SK-N-SH (cell line): ENCODE results near the gene HNRNPH3. TPM values are rescaled to one million over a fixed set of nuclear protein-coding genes. Genes with fewer than 3 reads are reported as not detected.
"Not testable (repeated sequence)": the region's sequence is repeated elsewhere in the genome, so short reads cannot be mapped to it uniquely, and the experiment has no call there.

ENCODE experiments used
- CTCF ChIA-PET: fragments of 300-600, 350-600 bp; formaldehyde crosslinking; extraction: SDS; loops from one replicate; lab custom pipeline; 2021; lab: Yijun Ruan, JAX
- POLR2A ChIA-PET: fragments of 350-600 bp; sonication (Branson Sonifier 250); formaldehyde crosslinking; extraction: SDS; loops from one replicate; lab custom pipeline; 2020; ENCODE audit warnings: antibody characterized with exemption, inconsistent platforms; lab: Yijun Ruan, JAX
- DNase-seq: peaks from one replicate; pipeline ENCODE4 v3.0.0; 2012
- H2AFZ ChIP-seq: fragments of 200-600 bp; sonication (generic); 2 replicates; pipeline ENCODE4 v1.8.1; 2016; ENCODE audit warnings: antibody characterized with exemption, mild to moderate bottlenecking, low read depth
- H3F3A ChIP-seq: fragments of 200-600 bp; sonication (generic); replicated peaks from 2 replicates; pipeline ENCODE3; 2016; ENCODE audit warnings: antibody characterized with exemption, mild to moderate bottlenecking; ENCODE audit not compliant: insufficient read depth
- H3K27ac ChIP-seq, 2 experiments: fragments of 200-500 bp in 1 of 2; fragments of 200-600 bp in 1 of 2; sonication (Bioruptor generic) in 1 of 2; sonication (generic), shearing (Covaris generic) in 1 of 2; 2 replicates each; pipeline versions ENCODE4 v1.5.1 to v1.6.1; 2014 to 2016; ENCODE audit warnings: low read depth in 2 of 2, inconsistent platforms in 1 of 2, low read length in 1 of 2, mild to moderate bottlenecking in 1 of 2, mixed read lengths in 1 of 2
- H3K27me3 ChIP-seq: fragments of 200-600 bp; sonication (generic), shearing (Covaris generic); 2 replicates; pipeline ENCODE4 v1.6.1; 2016; ENCODE audit warnings: mixed run types; ENCODE audit not compliant: insufficient read depth
- H3K36me3 ChIP-seq, 2 experiments: fragments of 200-500 bp in 1 of 2; fragments of 200-600 bp in 1 of 2; sonication (Bioruptor generic) in 1 of 2; sonication (generic) in 1 of 2; replicated peaks in 1 of 2; 2 replicates each; pipeline versions ENCODE3 to v1.5.1; 2014 to 2016; ENCODE audit warnings: low read length in 1 of 2, mild to moderate bottlenecking in 1 of 2; ENCODE audit not compliant: insufficient read depth in 2 of 2, control insufficient read depth in 1 of 2
- H3K4me1 ChIP-seq, 2 experiments: fragments of 200-500 bp in 1 of 2; fragments of 200-600 bp in 1 of 2; sonication (Bioruptor generic) in 1 of 2; sonication (generic), shearing (Covaris generic) in 1 of 2; 2 replicates each; pipeline versions ENCODE4 v1.5.1 to v1.6.1; 2014 to 2016; ENCODE audit warnings: low read depth in 1 of 2, low read length in 1 of 2, mixed run types in 1 of 2; ENCODE audit not compliant: insufficient read depth in 2 of 2, control insufficient read depth in 1 of 2
- H3K4me2 ChIP-seq: fragments of 200-600 bp; sonication (generic), shearing (Covaris generic); 2 replicates; pipeline ENCODE4 v1.6.1; 2017; ENCODE audit warnings: mixed run types
- H3K4me3 ChIP-seq, 2 experiments: fragments of 200-500 bp in 1 of 2; fragments of 200-600 bp in 1 of 2; sonication (Bioruptor generic) in 1 of 2; sonication (generic), shearing (Covaris generic) in 1 of 2; 2 replicates each; pipeline versions ENCODE4 v1.5.1 to v1.8.1; 2014 to 2016; ENCODE audit warnings: low read depth in 2 of 2, inconsistent platforms in 1 of 2, low read length in 1 of 2, mild to moderate bottlenecking in 1 of 2, mixed read lengths in 1 of 2, moderate library complexity in 1 of 2
- H3K79me2 ChIP-seq: fragments of 200-600 bp; sonication (generic); 2 replicates; pipeline ENCODE4 v1.8.1; 2017; ENCODE audit warnings: mild to moderate bottlenecking; ENCODE audit not compliant: insufficient read depth
- H3K9ac ChIP-seq: fragments of 200-600 bp; sonication (generic); 2 replicates; pipeline ENCODE4 v1.6.1; 2017; ENCODE audit warnings: mixed run types
- H3K9me2 ChIP-seq: fragments of 200-600 bp; sonication (generic); 2 replicates; pipeline ENCODE4 v1.6.1; 2017; ENCODE audit warnings: mixed run types
- H3K9me3 ChIP-seq: fragments of 200-600 bp; sonication (generic); 2 replicates; pipeline ENCODE4 v1.6.1; 2017; ENCODE audit warnings: mixed run types, mild to moderate bottlenecking, moderate library complexity
- H4K20me1 ChIP-seq: fragments of 200-600 bp; sonication (generic); 2 replicates; pipeline ENCODE4 v1.6.1; 2017; ENCODE audit warnings: mild to moderate bottlenecking, mixed run types; ENCODE audit not compliant: insufficient read depth
- CHD2 ChIP-seq: fragments of 150-350 bp; IDR thresholded peaks from 2 replicates; pipeline ENCODE4 v1.6.1; 2018; ENCODE audit warnings: low read length; ENCODE audit not compliant: partially characterized antibody
- FOXM1 ChIP-seq: IDR thresholded peaks from 2 replicates; pipeline ENCODE4 v1.4.0; 2012; ENCODE audit warnings: low read depth, mild to moderate bottlenecking
- MEF2A ChIP-seq: IDR thresholded peaks from 2 replicates; pipeline ENCODE4 v1.4.0; 2012; ENCODE audit warnings: low read depth, borderline replicate concordance
- MXI1 ChIP-seq: IDR thresholded peaks from 2 replicates; pipeline ENCODE4 v1.6.1; 2012; ENCODE audit warnings: mild to moderate bottlenecking, low read depth, low read length, improper control_type of control experiment
- NFIC ChIP-seq: IDR thresholded peaks from 2 replicates; pipeline ENCODE4 v1.4.0; 2012; ENCODE audit warnings: borderline replicate concordance
- POLR2AphosphoS5 ChIP-seq: IDR thresholded peaks from 2 replicates; pipeline ENCODE4 v1.6.1; 2012; ENCODE audit warnings: low read depth, low read length
- RCOR1 ChIP-seq: fragments of 150-350 bp; IDR thresholded peaks from 2 replicates; pipeline ENCODE4 v1.6.1; 2017; ENCODE audit warnings: antibody characterized with exemption, low read length
- RFX5 ChIP-seq: IDR thresholded peaks from 2 replicates; pipeline ENCODE4 v1.6.1; 2012; ENCODE audit warnings: mild to moderate bottlenecking, improper control_type of control experiment, low read length
- TAF1 ChIP-seq: IDR thresholded peaks from 2 replicates; pipeline ENCODE4 v1.6.1; 2012; ENCODE audit warnings: low read depth, mild to moderate bottlenecking, low read length, moderate library complexity, borderline replicate concordance
- TEAD4 ChIP-seq: IDR thresholded peaks from 2 replicates; pipeline ENCODE4 v1.4.0; 2012; ENCODE audit warnings: mild to moderate bottlenecking, borderline replicate concordance; ENCODE audit not compliant: insufficient read depth
- YY1 ChIP-seq: IDR thresholded peaks from 2 replicates; pipeline ENCODE4 v1.4.0; 2012; ENCODE audit warnings: low read depth, mild to moderate bottlenecking
- ZBTB33 ChIP-seq: IDR thresholded peaks from 2 replicates; pipeline ENCODE4 v1.4.0; 2012; ENCODE audit warnings: low read depth, borderline replicate concordance
- WGBS: methylation state at CpG from one replicate; pipeline ENCODE4 v1.1.6; 2017; ENCODE audit warnings: low lambda C conversion rate; 5-methylcytosine and 5-hydroxymethylcytosine counted together
- polyA plus RNA-seq, 3 experiments: library from polyadenylated mRNA; depleted of rRNA; stranded (reverse); fragments of >200 nt; gene quantifications; 2 replicates each; pipeline ENCODE4 v1.2.3, GENCODE V29; 2012
- TF ChIP-seq, protein P1 (sequence below): fragments of 150-350 bp; IDR thresholded peaks from 2 replicates; pipeline ENCODE4 v1.6.1; 2016; ENCODE audit warnings: mild to moderate bottlenecking, low read depth, low read length
- TF ChIP-seq, protein P2 (sequence below): IDR thresholded peaks from 2 replicates; pipeline ENCODE4; 2012
- TF ChIP-seq, protein P3 (sequence below): IDR thresholded peaks from 2 replicates; pipeline ENCODE4 v1.4.0; 2012; ENCODE audit warnings: low read depth

Gene HNRNPH3
- polyA plus RNA-seq, 1 of the 3 experiments (the other 2 are of a cell fraction): 73.0 TPM

GRCh38 chr10:68305854-68306253 lies 26.0 kb upstream of the HNRNPH3 start (continued):
- TF ChIP-seq, protein P1, sequence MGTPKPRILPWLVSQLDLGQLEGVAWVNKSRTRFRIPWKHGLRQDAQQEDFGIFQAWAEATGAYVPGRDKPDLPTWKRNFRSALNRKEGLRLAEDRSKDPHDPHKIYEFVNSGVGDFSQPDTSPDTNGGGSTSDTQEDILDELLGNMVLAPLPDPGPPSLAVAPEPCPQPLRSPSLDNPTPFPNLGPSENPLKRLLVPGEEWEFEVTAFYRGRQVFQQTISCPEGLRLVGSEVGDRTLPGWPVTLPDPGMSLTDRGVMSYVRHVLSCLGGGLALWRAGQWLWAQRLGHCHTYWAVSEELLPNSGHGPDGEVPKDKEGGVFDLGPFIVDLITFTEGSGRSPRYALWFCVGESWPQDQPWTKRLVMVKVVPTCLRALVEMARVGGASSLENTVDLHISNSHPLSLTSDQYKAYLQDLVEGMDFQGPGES: no peak
- TF ChIP-seq TAF1: no peak

DNA sequence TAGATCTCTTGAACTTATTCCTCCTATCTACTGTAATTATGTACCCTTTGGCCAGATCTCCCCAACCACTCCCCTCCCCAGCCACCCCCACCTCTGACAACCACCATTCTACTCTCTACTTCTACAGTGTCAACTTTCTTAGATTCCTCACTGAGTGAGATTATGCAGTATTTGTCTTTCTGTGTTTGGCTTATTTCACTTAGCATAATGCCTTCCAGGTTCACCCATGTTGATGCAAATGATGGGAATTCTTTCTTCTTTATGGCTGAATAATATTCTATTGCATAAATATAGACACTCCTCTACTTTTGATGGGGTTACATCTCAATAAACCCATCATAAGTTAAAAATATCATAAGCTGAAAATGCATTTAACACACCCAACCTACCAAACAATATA lies 21.3 kb upstream of the HNRNPH3 start:
- Histone ChIP-seq H3K9me2 (no peaks in the 10 kb centered on the region), H2AFZ (no peak overlapping the region), H3K36me3 (no peaks in the 10 kb centered on the region), H3F3A (no peaks in the 10 kb centered on the region), H3K27ac (no peak overlapping the region), H3K9ac (no peak overlapping the region), H3K4me3 (no peak overlapping the region), H3K4me2 (no peak overlapping the region), H3K4me1 (no peaks in the 10 kb centered on the region), H4K20me1 (no peaks in the 10 kb centered on the region), H3K27me3 (no peaks in the 10 kb centered on the region), H3K79me2 (no peaks in the 10 kb centered on the region), H3K9me3 (no peaks in the 10 kb centered on the region)
- POLR2A ChIA-PET: no interaction called here
- DNase-seq: no peak
- TF ChIP-seq POLR2AphosphoS5: no peak
- no peak for TF ChIP-seq YY1
- TF ChIP-seq RCOR1: no peak
- TF ChIP-seq RFX5: no peak
- TF ChIP-seq CHD2: no peak
- TF ChIP-seq, protein P2, sequence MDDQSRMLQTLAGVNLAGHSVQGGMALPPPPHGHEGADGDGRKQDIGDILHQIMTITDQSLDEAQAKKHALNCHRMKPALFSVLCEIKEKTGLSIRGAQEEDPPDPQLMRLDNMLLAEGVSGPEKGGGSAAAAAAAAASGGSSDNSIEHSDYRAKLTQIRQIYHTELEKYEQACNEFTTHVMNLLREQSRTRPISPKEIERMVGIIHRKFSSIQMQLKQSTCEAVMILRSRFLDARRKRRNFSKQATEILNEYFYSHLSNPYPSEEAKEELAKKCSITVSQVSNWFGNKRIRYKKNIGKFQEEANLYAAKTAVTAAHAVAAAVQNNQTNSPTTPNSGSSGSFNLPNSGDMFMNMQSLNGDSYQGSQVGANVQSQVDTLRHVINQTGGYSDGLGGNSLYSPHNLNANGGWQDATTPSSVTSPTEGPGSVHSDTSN: no peak
- no peak for TF ChIP-seq MEF2A
- TF ChIP-seq ZBTB33: no peak
- no peak for TF ChIP-seq TEAD4
- TF ChIP-seq, protein P3, sequence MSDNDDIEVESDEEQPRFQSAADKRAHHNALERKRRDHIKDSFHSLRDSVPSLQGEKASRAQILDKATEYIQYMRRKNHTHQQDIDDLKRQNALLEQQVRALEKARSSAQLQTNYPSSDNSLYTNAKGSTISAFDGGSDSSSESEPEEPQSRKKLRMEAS: no peak
- no peak for TF ChIP-seq NFIC
- no peak for TF ChIP-seq FOXM1
- TF ChIP-seq MXI1: no peak
- CTCF ChIA-PET: interaction anchor here (1.0 kb wide), 2 partner anchors 9 to 155 kb away, joined by 3 to 4 read pairs; no protein-coding TSS in a partner anchor

DNA sequence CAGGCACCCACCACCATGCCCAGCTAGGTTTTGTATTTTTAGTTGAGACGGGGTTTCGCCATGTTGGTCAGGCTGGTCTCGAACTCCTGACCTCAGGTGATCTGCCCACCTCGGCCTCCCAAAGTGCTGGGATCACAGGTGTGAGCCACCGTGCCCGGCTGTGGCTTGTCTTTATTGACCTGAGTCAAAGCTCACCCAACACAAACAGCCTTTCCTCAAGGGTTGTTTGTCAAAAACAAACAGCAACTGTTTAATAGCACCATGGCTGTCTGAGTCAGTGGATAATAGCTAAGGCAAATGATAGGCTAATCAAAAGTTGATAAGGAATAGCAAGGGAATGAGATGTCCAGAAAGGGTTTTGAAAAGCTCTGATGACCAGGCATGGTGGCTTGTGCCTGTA lies 16.9 kb upstream of the HNRNPH3 start:
- DNase-seq, H3K36me3 ChIP-seq, POLR2A ChIA-PET, H3F3A ChIP-seq, H3K79me2 ChIP-seq, H3K4me3 ChIP-seq, H3K4me2 ChIP-seq, H3K9me2 ChIP-seq, H3K27me3 ChIP-seq, H4K20me1 ChIP-seq, H2AFZ ChIP-seq, H3K9ac ChIP-seq, H3K27ac ChIP-seq, H3K4me1 ChIP-seq, H3K9me3 ChIP-seq: not testable (repeated sequence)
- 83% methylated on average over 6 of the region's 6 CpGs for WGBS
- CTCF ChIA-PET: interaction anchor here (1.7 to 3.8 kb wide), 3 partner anchors 11 to 102 kb away, joined by 4 to 13 read pairs (median 9); no protein-coding TSS in a partner anchor
